Astrocyte of the cerebellum (primary cell): Measurements from ENCODE around the gene CLEC18C.
"Not testable (repeated sequence)": the region's sequence is repeated elsewhere in the genome, so short reads cannot be mapped to it uniquely, and the experiment has no call there.

ENCODE experiments used
- DNase-seq: peaks from one replicate; pipeline ENCODE4 v3.0.0-alpha.2; 2011; ENCODE audit warnings: low read depth
- H3K4me3 ChIP-seq: 2 replicates; pipeline ENCODE4 v1.5.1; 2011; ENCODE audit warnings: mild to moderate bottlenecking, low read depth, low read length, moderate library complexity
- in situ Hi-C: cut with HindIII; loops from 2 replicates; pipeline ENCODE4 v1.10.0; 2017; ENCODE audit warnings: low sequenced_read_pairs

The CLEC18C gene

GRCh38 chr16:70206382-70206781 is 32.8 kb downstream of the CLEC18C start:
- H3K4me3 ChIP-seq, in situ Hi-C loops, DNase-seq: not testable (repeated sequence)

GRCh38 chr16:70218586-70218985 is 45.0 kb downstream of the CLEC18C start:
- DNase-seq, in situ Hi-C loops, H3K4me3 ChIP-seq: not testable (repeated sequence)

DNA sequence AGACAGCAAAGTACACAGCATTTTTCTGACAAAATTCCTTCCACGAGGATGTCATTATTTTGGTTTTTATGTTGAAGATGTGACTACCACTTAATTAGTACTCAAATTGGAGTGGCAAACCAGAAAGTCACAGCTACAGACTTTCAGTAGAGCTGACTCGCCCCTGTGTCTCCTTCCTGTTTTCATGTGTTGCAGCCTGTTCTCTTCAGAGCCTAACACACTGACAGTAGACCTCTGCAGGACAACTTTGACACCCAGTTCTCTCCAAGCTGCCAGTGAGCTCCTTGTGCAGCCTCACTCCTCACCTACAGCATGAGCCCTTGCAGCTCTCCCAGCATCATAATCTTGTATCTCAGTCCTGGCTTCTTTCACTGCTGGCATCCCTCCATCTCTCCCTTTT is 49.0 kb downstream of the CLEC18C start:
- H3K4me3 ChIP-seq, in situ Hi-C loops: not testable (repeated sequence)

DNA sequence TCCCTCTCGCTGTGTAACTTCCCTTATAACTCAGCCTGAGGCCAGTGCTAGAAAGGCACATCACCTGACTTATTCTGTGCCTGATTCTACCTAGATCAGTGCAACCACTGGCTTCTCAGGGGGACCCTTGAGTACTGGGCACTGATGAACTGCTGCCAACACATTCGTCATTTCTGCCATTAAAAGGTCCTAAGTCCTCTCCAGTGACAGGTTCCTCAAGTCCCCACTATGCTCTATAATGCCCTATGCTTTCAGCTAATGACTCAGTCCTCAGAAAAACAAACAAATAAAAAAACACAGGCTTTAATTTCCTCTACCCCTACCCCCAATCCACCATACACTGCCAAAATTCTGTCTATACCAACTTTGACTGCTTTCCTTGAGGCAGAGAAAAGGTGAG is 49.6 kb downstream of the CLEC18C start:
- DNase-seq, H3K4me3 ChIP-seq, in situ Hi-C loops: not testable (repeated sequence)

More for the DNA sequence above, 49.0 kb downstream of the CLEC18C start:
- DNase-seq = not testable (repeated sequence)

DNA sequence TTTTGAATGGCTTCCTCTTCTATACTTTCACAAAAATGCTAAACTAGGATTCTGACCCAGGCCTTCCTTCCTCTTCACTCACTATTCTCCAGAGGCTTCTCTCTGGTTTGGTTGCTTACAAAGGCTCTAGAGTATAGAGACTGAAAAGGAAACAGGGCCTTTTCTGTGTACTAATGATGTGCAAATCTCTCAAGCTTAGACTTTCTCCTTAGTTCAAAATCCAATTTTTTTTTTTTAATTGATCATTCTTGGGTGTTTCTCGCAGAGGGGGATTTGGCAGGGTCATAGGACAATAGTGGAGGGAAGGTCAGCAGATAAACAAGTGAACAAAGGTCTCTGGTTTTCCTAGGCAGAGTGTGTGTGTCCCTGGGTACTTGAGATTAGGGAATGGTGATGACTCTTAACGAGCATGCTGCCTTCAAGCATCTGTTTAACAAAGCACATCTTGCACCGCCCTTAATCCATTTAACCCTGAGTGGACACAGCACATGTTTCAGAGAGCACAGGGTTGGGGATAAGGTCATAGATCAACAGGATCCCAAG is 50.5 kb downstream of the CLEC18C start:
- DNase-seq, in situ Hi-C loops, H3K4me3 ChIP-seq: not testable (repeated sequence)

GRCh38 chr16:70224645-70225044 is 51.1 kb downstream of the CLEC18C start:
- DNase-seq, in situ Hi-C loops, H3K4me3 ChIP-seq: not testable (repeated sequence)

- in situ Hi-C loops, DNase-seq, H3K4me3 ChIP-seq: not testable (repeated sequence)
Observed at GRCh38 chr16:70225430-70225829, 51.8 kb downstream of the CLEC18C start.

DNA sequence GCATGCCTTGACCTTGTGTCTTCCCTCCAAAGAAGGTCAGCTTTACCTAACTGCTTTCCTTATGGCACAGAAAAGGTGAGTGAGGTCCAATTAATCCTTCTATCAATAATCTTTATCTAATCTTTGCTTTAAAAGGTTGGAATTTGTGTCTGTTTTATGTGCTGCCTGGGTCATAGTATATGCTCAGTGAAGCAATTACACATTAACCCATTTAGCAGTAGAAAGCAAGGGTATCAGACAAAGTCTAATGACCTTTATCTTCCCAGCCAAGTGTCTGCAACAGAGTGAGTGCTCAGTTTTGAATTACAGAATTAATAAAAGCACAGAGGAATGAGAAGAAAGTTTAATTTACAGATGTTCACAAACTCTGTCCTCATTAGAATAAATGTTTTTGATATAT is 52.4 kb downstream of the CLEC18C start:
- DNase-seq, H3K4me3 ChIP-seq, in situ Hi-C loops: not testable (repeated sequence)

- in situ Hi-C loops, DNase-seq, H3K4me3 ChIP-seq: not testable (repeated sequence)
Observed at GRCh38 chr16:70231831-70232230, 58.2 kb downstream of the CLEC18C start.
